Measurements from ENCODE around the gene RNF217.

GRCh38 chr6:125027287-125027686 lies 65.0 kb downstream of the RNF217 start:
- no peak for TF ChIP-seq CTCF (conservative IDR thresholded peaks at IDR 0.05; ENCODE audit: low read length)
- TF ChIP-seq EZH2phosphoT487 (IDR thresholded peaks at IDR 0.05; ENCODE audit: borderline replicate concordance) = no peak

Measured in Loucy (cell line).